HK-2 (cell line): ENCODE results near the gene SERHL2.
A peak's percentile ranks its signal among the peaks of the same experiment; 100 is the strongest.
"Not testable (repeated sequence)": the region's sequence is repeated elsewhere in the genome, so short reads cannot be mapped to it uniquely, and the experiment has no call there.

Experiments
- DNase-seq: peaks from one replicate; pipeline ENCODE4 v3.0.0-alpha.2; 2018; ENCODE audit not compliant: unreplicated experiment

Gene SERHL2, protein sequence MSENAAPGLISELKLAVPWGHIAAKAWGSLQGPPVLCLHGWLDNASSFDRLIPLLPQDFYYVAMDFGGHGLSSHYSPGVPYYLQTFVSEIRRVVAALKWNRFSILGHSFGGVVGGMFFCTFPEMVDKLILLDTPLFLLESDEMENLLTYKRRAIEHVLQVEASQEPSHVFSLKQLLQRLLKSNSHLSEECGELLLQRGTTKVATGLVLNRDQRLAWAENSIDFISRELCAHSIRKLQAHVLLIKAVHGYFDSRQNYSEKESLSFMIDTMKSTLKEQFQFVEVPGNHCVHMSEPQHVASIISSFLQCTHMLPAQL

DNA sequence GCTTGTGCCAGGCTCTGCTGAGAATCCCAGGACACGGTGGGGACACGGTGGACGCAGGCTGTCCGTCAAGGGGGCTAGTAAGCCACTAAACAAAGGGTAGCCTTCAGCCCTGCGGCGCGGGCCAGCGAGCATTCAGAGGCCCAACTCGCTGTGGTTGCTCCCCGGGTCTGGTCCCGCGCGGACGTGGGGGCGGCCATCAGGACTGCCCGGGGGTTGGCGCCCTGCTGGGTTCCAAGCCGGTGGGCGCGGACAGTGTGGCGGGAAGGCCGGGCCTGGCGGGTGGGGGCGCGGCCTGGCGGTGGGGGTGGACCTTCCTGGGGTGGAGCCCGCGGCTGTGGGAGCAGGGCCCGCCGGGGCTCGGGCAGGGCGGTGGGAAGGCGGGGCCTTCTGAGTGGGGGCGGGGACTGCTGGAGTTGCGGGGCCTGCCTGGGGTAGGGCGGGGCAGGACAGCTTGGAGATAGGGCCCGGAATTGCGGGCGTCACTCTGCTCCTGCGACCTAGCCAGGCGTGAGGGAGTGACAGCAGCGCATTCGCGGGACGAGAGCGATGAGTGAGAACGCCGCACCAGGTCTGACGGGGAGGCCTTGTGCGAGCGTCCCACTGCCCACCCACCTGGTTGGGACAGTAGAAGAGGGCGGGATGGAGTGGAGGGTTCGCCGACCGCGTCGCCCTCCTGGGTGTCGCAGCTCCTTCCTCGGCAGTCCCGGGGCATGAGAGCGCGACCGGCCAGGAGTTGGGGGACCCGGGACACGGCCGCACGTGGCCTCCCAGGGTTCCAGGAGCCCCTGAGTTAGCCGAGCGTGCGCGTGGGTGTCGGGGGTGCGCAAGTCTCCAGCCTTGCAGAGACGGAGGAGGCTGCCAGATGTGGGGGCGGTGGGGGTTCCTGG lies at the start of gene SERHL2:
Gene SERHL2, plus strand, starts transcription at position 482 of the 887 bp plus-strand sequence. Its CDS starts 65 bp downstream, at position 547.
- peak; percentile 65 for DNase-seq

DNA sequence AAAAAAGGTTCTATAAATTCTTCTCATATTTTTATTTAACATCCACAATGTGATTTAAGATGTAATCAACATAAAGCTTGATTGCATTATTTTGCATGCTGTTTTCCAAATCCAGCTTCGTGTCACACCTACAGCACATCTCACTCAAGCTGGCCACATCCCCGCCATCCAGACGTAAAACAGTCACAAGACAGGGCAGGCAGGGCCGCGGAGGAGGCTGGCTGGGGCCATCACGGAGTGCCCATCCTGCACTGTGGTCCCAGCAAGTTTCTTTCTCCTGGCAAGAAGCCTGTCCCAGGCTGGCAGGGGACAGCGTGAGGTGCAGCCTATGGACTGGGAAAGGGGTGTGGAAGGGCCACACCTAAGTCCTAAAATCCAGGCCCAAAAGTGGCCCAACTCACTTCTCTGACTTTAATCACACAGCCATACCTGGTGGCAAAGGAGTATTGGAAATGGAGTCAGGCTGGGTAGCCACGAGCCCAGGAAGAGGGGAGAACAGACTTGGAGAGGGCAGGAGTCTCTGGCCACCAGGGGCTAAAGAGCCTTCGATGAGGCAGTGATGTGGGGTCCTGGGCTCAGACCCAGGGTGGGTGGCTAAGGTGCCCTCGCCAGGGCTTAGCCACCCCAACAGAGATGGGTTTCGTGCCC lies 45.3 kb upstream of the SERHL2 start:
- DNase-seq = not testable (repeated sequence)

DNA sequence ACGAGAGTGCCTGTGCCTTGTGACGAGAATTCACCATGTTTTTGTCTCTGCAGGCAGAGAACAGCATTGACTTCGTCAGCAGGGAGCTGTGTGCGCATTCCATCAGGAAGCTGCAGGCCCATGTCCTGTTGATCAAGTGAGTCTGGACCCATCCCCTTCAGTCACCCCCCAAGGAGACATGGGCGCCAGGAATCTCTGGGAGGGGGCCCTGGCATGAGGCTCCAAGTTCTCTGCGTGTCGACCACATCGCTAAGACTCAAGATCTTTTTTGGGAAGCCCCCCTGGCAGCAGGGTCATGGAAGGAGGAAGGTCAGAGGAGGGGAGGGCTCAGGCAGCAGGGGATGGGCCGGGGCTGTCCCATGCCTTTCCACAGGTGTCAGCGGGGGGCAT lies 44.8 kb upstream of the SERHL2 start:
- DNase-seq = not testable (repeated sequence)

DNA sequence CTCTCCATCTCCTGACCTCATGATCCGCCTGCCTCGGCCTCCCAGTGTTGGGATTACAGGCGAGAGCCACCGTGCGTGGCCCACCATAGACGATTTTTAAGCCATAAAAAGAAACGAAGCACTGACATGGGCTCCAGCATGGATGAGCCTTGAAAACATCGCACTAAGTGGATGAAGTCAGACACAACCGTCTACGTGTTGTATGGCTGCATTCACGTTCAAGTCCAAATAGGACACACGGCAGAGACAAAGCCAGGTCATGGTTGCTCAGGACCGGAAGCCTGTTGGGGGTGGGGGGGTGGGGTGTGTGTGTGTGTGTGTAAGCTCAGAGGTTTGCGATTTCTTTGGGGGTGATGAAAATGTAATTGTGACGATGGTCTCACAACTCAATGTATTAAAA lies 44.2 kb upstream of the SERHL2 start:
- DNase-seq = no peak

DNA sequence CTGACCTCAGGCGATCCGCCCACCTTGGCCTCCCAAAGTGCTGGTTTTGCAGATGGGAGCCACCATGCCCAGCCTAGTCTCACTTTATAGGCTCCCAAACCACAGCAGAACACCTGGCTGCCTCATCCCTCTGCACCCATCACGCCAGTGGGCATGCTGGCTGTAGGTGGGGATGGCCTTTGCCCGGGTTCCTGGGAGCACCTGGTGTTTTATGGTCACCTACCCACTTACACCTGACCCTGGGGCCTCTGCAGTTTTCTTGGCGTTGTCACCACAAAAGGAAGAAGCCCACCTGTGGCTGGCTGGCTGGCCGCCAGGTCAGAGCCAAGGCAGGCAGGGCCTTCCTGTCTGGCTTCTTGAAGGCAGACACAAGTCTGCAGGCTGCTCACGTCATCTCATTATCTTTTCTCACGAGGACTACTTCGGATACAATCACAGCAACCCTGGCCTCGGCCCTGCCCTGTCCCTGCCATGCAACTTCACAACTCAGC lies 42.3 kb upstream of the SERHL2 start:
- DNase-seq = no peak

DNA sequence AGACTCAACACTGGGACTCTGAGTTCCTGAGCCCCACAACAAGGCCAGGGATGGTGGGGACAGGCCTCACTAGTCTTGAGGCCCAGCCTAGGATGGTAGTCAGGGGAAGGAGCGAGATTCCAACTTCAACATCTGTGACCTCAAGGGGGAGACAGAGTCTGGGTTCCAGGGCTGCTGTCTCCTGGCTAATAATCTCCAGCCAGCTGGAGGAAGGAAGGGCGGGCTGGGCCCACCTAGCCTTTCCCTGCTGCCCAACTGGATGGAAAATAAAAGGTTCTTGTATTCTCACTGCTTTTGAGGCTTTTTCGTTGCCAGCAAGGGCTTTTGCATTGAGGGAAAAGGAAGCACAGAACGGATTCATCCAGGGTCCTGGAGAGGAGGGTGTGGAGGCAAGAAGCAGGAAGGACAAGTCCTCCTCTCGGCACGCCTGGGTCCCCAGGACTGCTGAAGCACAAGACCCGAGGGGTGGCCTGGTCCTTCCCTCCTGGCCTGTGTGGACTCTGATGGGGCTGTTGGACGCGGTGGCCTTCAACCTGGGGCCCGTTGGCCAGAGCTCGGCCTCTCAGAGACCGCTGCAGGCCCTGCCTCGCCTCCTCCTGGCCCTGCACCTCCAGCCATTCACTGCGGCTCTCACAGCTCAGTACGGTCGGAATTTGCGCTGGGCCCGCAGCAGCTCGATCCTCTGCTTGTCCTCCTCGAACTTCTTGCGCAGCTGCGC lies 41.3 kb upstream of the SERHL2 start:
- DNase-seq = peak; percentile 49

DNA sequence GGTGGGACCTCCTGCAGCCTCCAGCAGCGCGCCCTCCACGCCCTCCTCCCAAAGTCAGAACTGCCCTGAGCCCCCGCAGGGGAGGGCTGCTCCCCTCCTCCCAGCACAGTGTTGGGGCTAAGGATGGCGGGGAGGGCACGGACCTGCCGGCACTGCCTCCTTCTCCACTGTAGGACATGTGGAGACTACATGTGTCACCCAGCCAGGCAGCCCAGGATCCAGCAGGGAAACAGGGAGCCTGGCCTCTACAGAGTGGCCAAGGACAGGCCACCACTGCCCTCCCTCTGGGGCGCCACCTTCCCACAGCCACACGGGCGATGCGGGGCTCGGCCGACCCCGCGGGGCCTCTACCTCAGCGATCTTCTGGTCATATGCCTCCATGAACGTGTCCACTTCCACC lies 39.4 kb upstream of the SERHL2 start:
- DNase-seq = not testable (repeated sequence)

DNA sequence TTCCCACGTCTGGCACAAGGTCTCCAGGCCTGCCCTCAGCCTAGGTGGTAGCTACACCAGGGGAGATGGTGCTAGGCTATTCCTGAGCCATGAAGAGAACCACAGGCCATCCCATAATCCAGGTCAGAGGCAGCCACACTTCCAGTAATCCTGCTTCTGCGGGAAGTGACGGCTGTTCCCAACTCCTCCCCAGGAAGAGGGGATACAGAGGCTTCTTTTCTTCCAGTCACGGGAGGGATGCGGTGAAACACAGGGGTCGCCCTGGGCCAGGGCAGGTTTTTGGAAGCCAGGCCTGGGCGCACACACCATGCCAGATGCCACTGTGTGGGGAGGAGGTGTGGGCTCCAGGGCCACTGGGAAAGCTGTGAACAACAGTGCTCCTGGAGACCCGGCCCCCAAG lies 38.5 kb upstream of the SERHL2 start:
- DNase-seq = not testable (repeated sequence)

DNA sequence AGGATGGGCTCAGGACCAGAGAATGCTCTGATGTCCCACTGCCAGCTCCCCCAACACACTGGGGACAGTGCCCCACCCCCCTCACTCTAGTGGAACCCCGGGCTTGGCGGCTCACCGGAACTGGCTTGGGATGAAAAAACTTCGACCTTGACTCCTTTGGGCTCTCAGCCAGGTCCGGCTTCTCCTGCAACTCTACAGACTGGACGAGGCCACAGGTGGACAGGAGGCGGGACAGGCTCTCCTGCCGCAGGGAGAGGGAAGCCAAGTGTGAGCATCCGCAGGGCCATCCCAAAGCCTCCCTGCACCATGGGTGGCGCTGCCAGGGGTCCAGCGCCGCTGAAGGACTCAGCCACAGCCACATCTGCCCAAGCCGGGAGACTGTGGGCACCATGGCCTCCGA lies 37.9 kb upstream of the SERHL2 start:
- DNase-seq = no peak

DNA sequence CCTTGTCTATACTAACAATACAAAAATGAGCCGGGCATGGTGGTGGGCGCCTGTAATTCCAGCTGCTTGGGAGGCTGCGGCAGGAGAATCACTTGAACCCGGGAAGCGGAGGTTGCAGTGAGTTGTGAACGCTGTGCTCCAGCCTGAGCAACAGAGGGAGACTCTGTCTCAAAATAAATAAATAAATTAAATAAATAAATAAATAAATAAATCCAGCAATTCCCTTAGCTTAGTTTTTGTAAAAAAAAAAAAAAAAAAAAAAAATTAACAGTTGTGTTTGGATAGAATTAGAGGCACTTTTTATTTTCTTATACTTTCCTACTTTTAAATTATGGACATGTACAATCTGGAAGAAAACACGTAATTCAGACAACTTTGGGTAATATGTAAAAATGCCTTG lies 36.7 kb upstream of the SERHL2 start:
- not testable (repeated sequence) for DNase-seq

DNA sequence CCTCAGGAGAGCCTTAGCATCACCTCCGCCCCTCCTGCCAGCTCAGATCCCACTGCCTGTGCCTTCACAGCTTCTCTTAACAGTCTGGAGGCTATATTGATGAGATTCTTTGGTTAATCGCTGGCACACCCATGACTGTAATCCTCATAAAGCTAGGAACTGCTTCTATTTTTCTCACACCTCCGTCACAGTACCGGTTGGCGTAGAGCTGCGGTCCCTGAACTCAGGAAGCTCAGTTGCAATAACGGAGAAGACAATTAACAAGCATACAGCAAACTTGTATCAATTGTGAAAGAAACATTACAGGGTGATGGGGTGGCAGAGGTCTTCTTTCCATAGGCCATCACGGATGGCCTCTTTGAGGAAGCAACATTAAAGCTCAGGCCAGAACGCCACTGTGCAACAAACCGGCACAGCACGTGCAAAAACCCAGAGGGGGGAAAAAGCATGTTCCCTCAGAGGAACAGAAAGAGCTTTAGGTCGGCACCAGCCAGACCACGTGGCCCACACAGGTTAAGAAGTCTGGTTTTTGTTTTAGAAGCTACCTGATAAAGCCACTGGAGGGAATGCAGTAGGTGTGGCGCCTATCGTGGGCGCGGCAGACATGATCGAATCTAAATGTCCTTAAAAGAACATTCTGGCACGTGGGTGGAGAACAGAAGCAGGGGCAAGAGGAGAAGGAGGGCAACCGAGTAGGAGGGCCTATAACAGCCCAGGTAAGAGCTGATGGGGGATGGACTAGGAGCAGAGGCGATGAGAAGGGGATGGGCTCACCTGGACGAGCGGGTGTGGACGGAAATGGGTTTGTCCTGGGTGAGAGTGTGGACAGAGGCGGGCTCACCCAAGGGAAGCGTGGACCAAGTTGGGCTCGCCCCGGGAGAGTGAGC lies 34.9 kb upstream of the SERHL2 start:
- DNase-seq = not testable (repeated sequence)

DNA sequence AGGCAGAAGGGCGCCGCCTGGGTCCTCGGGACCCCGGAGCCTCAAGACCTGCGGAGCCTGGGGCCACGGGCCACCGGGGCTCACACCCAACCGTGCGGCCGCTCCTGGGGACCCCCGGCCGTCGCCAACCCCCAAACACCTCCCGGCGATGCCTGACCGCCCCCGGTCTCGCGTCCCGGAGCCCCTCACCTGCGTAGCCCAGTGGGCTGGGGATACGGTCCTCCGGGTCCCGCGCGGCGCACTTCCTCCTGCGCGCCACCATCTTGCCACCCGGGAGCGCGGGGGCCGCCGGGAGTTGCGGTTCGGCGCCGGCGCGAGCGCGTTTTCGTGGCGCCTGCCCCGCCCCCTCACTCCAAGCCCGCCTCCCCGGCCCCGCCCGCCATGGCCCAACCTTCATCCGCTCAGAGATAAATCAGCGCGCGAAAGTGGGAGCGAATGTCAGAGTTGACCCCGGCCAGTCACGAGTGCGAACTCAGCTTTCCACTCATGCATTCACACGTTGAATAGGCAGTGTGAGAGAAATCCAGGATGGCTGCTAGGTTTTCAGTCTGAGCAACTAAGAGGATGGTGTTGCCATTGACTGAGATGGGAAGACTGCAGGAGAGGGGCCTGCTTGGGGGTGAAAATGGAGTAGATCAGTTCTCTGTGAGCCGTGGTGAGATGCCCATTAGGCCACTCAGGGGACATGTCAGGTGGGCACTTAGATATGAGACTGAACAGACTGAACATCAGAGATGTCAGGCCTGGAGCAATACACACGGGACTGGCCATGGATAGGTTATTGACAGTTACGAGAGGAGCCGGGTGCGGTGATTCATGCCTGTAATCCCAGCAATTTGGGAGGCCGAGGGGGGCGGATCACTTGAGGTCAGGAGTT lies 34.0 kb upstream of the SERHL2 start, which contains the start of gene RRP7A:
Gene RRP7A, minus strand, starts transcription at position 272 of the 877 bp plus-strand sequence. Its CDS starts 10 bp downstream, at position 262.
- DNase-seq = peak; percentile 77

DNA sequence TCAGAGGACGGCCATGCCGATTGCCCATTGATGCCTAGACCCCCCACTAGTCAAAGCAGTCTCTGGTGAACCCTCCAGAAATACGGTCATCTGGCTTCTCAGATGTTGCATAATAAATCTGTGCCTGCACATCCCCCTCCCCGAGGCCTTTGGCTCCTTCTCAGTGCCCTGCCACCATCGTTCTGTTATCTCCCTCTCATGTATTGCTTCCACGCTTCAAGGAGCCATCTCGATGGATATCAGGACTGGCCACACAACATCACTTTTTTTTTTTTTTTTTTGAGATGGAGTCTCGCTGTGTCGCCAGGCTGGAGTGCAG lies 32.6 kb upstream of the SERHL2 start:
- no peak for DNase-seq

DNA sequence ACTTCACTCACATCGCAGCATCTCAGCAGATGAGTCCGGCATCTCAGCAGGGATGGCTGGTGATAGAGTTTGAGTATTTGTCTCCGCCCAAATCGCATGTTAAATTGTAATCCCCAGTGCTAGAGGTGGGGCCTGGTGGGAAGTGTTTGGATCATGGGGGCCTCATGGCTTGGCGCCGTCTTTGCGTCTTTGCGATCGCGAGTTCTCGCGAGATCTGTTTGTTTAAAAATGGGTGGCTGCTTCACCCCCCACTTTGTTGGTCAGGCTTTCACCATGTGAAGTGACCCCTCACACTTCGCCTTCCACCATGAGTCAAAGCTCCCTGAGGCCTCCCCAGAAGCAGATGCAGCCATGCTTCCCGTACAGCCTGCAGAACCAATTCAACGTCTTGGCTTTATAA lies 31.2 kb upstream of the SERHL2 start:
- no peak for DNase-seq

DNA sequence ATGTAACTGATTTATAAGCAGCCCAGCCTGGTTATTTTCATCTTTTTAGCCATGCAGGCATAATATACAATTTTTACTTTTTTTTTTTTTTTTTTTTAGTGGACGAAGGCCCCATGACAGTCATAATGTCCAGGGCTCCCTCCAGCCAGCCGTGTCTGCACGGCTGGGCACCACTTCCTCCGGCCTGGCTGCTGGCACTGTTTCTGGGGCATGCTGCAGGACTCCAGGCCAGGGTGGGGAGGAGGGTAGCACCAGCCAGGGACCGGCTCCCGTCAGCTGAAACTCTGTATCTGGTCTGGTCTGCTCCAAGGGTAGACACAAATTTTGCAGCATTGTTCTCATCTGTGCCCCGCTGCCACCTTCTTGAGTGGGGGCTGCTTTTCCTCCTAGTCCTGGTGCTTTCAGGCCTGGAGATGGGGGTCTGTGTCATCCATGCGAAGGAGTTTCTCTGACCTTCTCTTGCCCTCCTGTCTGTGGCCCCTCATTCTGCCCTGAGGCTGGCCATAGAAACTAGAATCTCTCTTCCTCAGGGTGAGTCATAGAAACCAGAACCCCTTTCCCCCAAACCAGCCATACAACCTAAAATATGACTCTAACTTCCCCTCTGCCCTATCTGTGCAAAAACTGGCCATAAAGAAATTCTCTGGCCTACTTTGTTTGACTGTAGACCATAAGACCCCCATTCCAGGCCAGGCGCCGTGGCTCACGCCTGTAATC lies 25.0 kb upstream of the SERHL2 start:
- DNase-seq = no peak

DNA sequence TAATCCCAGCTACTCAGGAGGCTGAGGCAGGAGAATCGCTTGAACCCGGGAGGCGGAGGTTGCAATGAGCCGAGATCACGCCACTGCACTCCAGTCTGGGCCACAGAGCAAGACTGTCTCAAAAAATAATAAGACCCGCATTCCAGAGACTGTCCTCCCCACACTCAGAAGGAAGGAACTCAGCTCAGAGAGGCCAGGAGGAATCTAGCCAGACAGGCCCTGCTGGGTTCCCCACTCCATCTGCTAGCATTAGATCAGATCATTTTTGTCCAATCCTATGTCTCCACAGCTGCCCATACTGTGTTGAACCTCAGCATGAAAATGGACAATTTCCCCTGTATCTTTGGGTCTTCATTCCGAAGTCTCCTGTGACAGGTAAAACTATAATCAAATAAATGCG lies 24.3 kb upstream of the SERHL2 start:
- not testable (repeated sequence) for DNase-seq

DNA sequence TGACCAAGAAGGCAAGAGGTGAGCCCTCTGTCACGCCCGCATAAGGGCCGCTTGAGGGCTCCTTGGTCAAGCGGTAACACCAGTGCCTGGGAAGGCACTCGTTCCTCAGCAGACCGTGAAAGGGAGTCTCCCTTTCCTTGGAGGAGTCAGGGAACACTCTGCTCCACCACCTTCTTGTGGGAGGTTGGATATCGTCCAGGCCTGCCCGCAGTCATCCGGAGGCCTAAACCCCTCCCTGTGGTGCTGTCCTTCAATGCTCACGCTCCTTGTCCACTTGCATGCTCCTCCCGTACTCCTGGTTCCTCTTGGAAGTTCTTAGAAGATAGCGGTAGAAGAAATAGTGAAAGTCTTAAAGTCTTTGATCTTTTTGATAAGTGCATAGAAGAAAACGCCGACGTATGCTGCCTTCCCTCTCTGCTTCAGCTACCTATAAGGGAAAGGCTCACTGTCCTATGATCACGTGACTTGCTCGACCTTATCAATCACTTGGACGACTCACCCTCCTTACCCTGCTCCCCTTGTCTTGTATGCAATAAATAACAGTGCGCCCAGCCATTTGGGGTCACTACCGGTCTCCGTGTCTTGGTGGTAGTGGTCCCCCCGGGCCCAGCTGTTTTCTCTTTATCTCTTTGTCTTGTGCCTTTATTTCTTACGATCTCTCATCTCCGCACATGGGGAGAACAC lies 22.2 kb upstream of the SERHL2 start:
- DNase-seq = peak; percentile 65

DNA sequence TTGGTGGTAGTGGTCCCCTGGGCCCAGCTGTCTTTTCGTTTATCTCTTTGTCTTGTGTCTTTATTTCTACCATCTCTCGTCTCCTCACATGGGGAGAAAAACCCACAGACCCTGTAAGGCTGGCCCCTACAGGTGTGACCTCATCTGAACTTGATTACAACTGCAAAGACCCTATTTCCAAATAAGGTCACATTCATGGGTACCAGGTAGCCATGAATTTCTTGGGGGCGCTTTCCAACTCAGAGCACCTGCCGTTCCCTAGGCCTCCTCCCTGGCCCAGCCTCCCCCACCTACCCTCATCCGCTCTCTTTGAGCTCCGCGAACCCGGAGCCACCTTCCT lies 20.1 kb upstream of the SERHL2 start:
- no peak for DNase-seq
